K562 (cell line): ENCODE results near the gene KLHL29. TPM values are rescaled to one million over a fixed set of nuclear protein-coding genes. Genes with fewer than 3 reads are reported as not detected.

ENCODE experiments used
- ATAC-seq: fragments of 200-7000 bp; cut with Tn5 transposase; 3 replicates; pipeline ENCODE4 v1.9.1; 2020; ENCODE audit warnings: moderate library complexity
- BruUV-seq: library from RNA; stranded (reverse); fragments of 400-500 nt; replicated peaks from 2 replicates; lab custom pipeline; 2021; lab: Mats Ljungman, UMichigan
- CTCF ChIA-PET: fragments of 300-600 bp; formaldehyde crosslinking; extraction: SDS; loops from one replicate; lab custom pipeline; 2021; ENCODE audit warnings: low intra/inter-chr PET ratio; lab: Yijun Ruan, JAX
- POLR2A ChIA-PET: fragments of 300-600, 350-650 bp; sonication (Branson Sonifier 250); formaldehyde crosslinking; extraction: SDS; loops from one replicate; lab custom pipeline; 2021; ENCODE audit warnings: antibody characterized with exemption, inconsistent platforms; lab: Yijun Ruan, JAX
- DNase-seq, 4 experiments: peaks; one replicate each; pipeline versions ENCODE4 v3.0.0 to v3.0.0-alpha.2; 2011 to 2018; ENCODE audit warnings: low spot score in 3 of 4, mixed read lengths in 3 of 4; ENCODE audit errors: extremely low read depth in 1 of 4
- FAIRE-seq: peaks from 2 replicates; lab custom pipeline; 2011; peaks lifted over from hg19 to GRCh38; lab: Jason Lieb, UNC
- H2AFZ ChIP-seq: 2 replicates; pipeline ENCODE4 v1.6.0; 2011; ENCODE audit warnings: low read depth, low read length, control low read depth, inconsistent platforms
- H3K27ac ChIP-seq: fragments of 200-600 bp; 3 replicates; pipeline ENCODE4 v1.8.0; 2011; ENCODE audit warnings: low read depth, mild to moderate bottlenecking, control low read depth, inconsistent platforms, low read length, moderate library complexity, mixed read lengths; ENCODE audit errors: extremely low read depth
- H3K27me3 ChIP-seq, 2 experiments: fragments of 300-600 bp in 1 of 2; 2 replicates in 1 of 2; 3 replicates in 1 of 2; pipeline versions ENCODE4 v1.6.0 to v1.8.0; 2011; ENCODE audit warnings: inconsistent platforms in 2 of 2, low read length in 2 of 2, mild to moderate bottlenecking in 1 of 2, mixed read lengths in 1 of 2, moderate library complexity in 1 of 2; ENCODE audit not compliant: control insufficient read depth in 2 of 2, insufficient read depth in 2 of 2
- H3K36me3 ChIP-seq: fragments of 300-600 bp; 3 replicates; pipeline ENCODE4 v1.8.0; 2011; ENCODE audit warnings: mild to moderate bottlenecking, low read length, inconsistent platforms; ENCODE audit not compliant: control insufficient read depth, insufficient read depth
- H3K4me1 ChIP-seq, 2 experiments: fragments of 200-600 bp in 1 of 2; replicated peaks in 1 of 2; 2 replicates in 1 of 2; 3 replicates in 1 of 2; pipeline versions ENCODE4 v1.5.1 to v1.8.0; 2011; ENCODE audit warnings: inconsistent platforms in 2 of 2, low read length in 2 of 2, mild to moderate bottlenecking in 1 of 2, mixed read lengths in 1 of 2, moderate library complexity in 1 of 2; ENCODE audit not compliant: control insufficient read depth in 2 of 2, insufficient read depth in 2 of 2
- H3K4me2 ChIP-seq: 2 replicates; pipeline ENCODE4 v1.6.1; 2011; ENCODE audit warnings: low read length, control low read depth, inconsistent platforms, mixed read lengths; ENCODE audit not compliant: insufficient read depth
- H3K4me3 ChIP-seq: fragments of 200-600 bp; sonication (generic), shearing (Covaris generic); 2 replicates; pipeline ENCODE4 v1.5.1; 2016; ENCODE audit warnings: control low read depth, inconsistent platforms
- H3K79me2 ChIP-seq: fragments of 200-600 bp; 3 replicates; pipeline ENCODE4 v1.8.0; 2011; ENCODE audit warnings: low read length, inconsistent platforms; ENCODE audit not compliant: control insufficient read depth, insufficient read depth
- H3K9ac ChIP-seq, 2 experiments: 2 replicates each; pipeline versions ENCODE4 v1.6.0 to v1.6.1; 2011; ENCODE audit warnings: low read depth in 2 of 2, low read length in 2 of 2, control low read depth in 1 of 2, inconsistent platforms in 1 of 2, mild to moderate bottlenecking in 1 of 2, mixed read lengths in 1 of 2; ENCODE audit not compliant: insufficient read depth in 1 of 2
- H3K9me1 ChIP-seq: one replicate; pipeline ENCODE4 v1.6.0; 2011; ENCODE audit warnings: inconsistent platforms, mild to moderate bottlenecking, low read length, moderate library complexity; ENCODE audit not compliant: control insufficient read depth, insufficient read depth
- H3K9me3 ChIP-seq: replicated peaks from 2 replicates; pipeline ENCODE4 v1.5.1; 2011; ENCODE audit warnings: low read depth, low read length, inconsistent platforms; ENCODE audit not compliant: control insufficient read depth, insufficient read depth
- H4K20me1 ChIP-seq: replicated peaks from 2 replicates; pipeline ENCODE4 v1.6.1; 2011; ENCODE audit warnings: low read length, inconsistent platforms, mixed read lengths; ENCODE audit not compliant: control insufficient read depth, insufficient read depth
- BHLHE40 ChIP-seq: IDR thresholded peaks from 2 replicates; pipeline ENCODE4 v1.6.1; 2011; ENCODE audit warnings: low read length, improper control_type of control experiment
- CBX3 ChIP-seq, 2 experiments: IDR thresholded peaks; 1 replicate in 1 of 2; 2 replicates in 1 of 2; pipeline ENCODE4 v1.6.1; 2012; ENCODE audit warnings: inconsistent platforms in 2 of 2, low read length in 2 of 2, borderline replicate concordance in 1 of 2, control low read depth in 1 of 2
- CREM ChIP-seq: IDR thresholded peaks from 2 replicates; pipeline ENCODE4 v1.6.1; 2014; ENCODE audit warnings: antibody characterized with exemption, low read depth
- FIP1L1 ChIP-seq: fragments of 200-400 bp; formaldehyde crosslinking; IDR thresholded peaks from 2 replicates; pipeline ENCODE4 v1.6.1; 2018; ENCODE audit warnings: mild to moderate bottlenecking, low read depth, low read length; ENCODE audit not compliant: poor library complexity, severe bottlenecking
- GABPB1 ChIP-seq: sonication (generic); formaldehyde crosslinking; IDR thresholded peaks from 2 replicates; pipeline ENCODE4 v1.8.0; 2022; ENCODE audit warnings: mild to moderate bottlenecking, missing genetic modification reagents
- HDAC1 ChIP-seq, 2 experiments: fragments of 450-650 bp; IDR thresholded peaks; 2 replicates each; pipeline ENCODE4 v1.6.1; 2016 to 2017; ENCODE audit warnings: inconsistent platforms in 1 of 2, mild to moderate bottlenecking in 1 of 2, moderate library complexity in 1 of 2
- JUNB ChIP-seq: fragments of 450-650 bp; formaldehyde crosslinking; conservative IDR thresholded peaks from 2 replicates; pipeline ENCODE4 v1.4.0; 2020; ENCODE audit warnings: mild to moderate bottlenecking
- MAFF ChIP-seq: IDR thresholded peaks from 2 replicates; pipeline ENCODE4 v1.6.1; 2012; ENCODE audit warnings: low read length, improper control_type of control experiment
- MAFG ChIP-seq: fragments of 450-650 bp; conservative IDR thresholded peaks from 2 replicates; pipeline ENCODE4 v1.6.1; 2016; ENCODE audit warnings: missing genetic modification characterization, missing compliant biosample characterization
- NR4A1 ChIP-seq, 2 experiments: fragments of 250-450 bp in 1 of 2; fragments of 450-650 bp in 1 of 2; sonication (Bioruptor Pico) in 1 of 2; IDR thresholded peaks; 2 replicates each; pipeline versions ENCODE4 v1.4.0 to v1.6.1; 2016 to 2020; ENCODE audit warnings: mild to moderate bottlenecking in 2 of 2, missing compliant biosample characterization in 1 of 2, missing genetic modification characterization in 1 of 2, moderate library complexity in 1 of 2
- RNF2 ChIP-seq: sonication (generic); IDR thresholded peaks from 2 replicates; pipeline ENCODE4 v1.6.1; 2016
- SMC3 ChIP-seq: conservative IDR thresholded peaks from 2 replicates; pipeline ENCODE4 v1.6.1; 2011; ENCODE audit warnings: low read depth, low read length, improper control_type of control experiment; ENCODE audit not compliant: insufficient read depth
- SOX6 ChIP-seq: fragments of 450-650 bp; IDR thresholded peaks from 2 replicates; pipeline ENCODE4 v1.6.1; 2014; ENCODE audit warnings: mild to moderate bottlenecking
- SRSF9 ChIP-seq: fragments of 200-400 bp; formaldehyde crosslinking; IDR thresholded peaks from 2 replicates; pipeline ENCODE4 v1.6.1; 2017; ENCODE audit warnings: low read depth, low read length, borderline replicate concordance
- TRIM24 ChIP-seq, 2 experiments: fragments of 450-650 bp; IDR thresholded peaks; 2 replicates each; pipeline ENCODE4 v1.6.1; 2016
- ZC3H11A ChIP-seq: IDR thresholded peaks from 2 replicates; pipeline ENCODE4 v1.6.1; 2012; ENCODE audit warnings: low read depth, low read length, improper control_type of control experiment
- ZNF134 ChIP-seq: fragments of 250-450 bp; sonication (Bioruptor Pico); conservative IDR thresholded peaks from 2 replicates; pipeline ENCODE4 v1.4.0; 2020
- ZNF316 ChIP-seq: fragments of 450-650 bp; IDR thresholded peaks from 2 replicates; pipeline ENCODE4 v1.6.1; 2016
- ZNF707 ChIP-seq: fragments of 250-450 bp; sonication (Bioruptor Pico); conservative IDR thresholded peaks from 2 replicates; pipeline ENCODE4 v1.8.0; 2022; ENCODE audit warnings: inconsistent platforms, mild to moderate bottlenecking, moderate library complexity
- WGBS: fragments of 100-300 bp; shearing (Covaris generic); methylation state at CpG from one replicate; pipeline ENCODE4 v1.1.6; 2016; ENCODE audit warnings: low coverage, mixed read lengths; ENCODE audit not compliant: insufficient coverage; ENCODE audit errors: missing lambda C conversion rate; 5-methylcytosine and 5-hydroxymethylcytosine counted together
- in situ Hi-C: fragments of 300-500 bp; cut with MboI; formaldehyde crosslinking; loops from 4 replicates; pipeline ENCODE4 v1.15.0; 2018; ENCODE audit warnings: inconsistent platforms, mixed read lengths
- intact Hi-C: fragments of 100-400 bp; cut with micrococcal nuclease; formaldehyde crosslinking; loops from 2 replicates; pipeline ENCODE4 v1.14.2; 2022
- polyA plus RNA-seq, 8 experiments: library from polyadenylated mRNA; depleted of rRNA in 4 of 8; stranded (reverse) in 5 of 8; unstranded in 3 of 8; fragments of >200 nt; fragmentation: Nextera tagmentation in 2 of 8; fragmentation: Illumina TruSeq in 1 of 8; extraction: Ambion mirVana in 2 of 8; extraction: Trizol in 1 of 8; gene quantifications; 2 replicates each; pipeline versions ENCODE4 v1.2.1 to v1.2.3, GENCODE V29; 2011 to 2014; ENCODE audit warnings: inconsistent platforms in 1 of 8, missing spikeins in 1 of 8
- total RNA-seq, 7 experiments: library from RNA; depleted of rRNA in 6 of 7; stranded (reverse); fragments of >200 nt in 6 of 7; fragmentation: Illumina TruSeq in 2 of 7; extraction: Trizol in 2 of 7; gene quantifications; 2 replicates each; pipeline versions ENCODE4 v1.2.1 to v1.2.3, GENCODE V29; 2011 to 2021; ENCODE audit warnings: low replicate concordance in 1 of 7
- TF ChIP-seq, protein P1 (sequence below): sonication (generic); formaldehyde crosslinking; IDR thresholded peaks from 2 replicates; pipeline ENCODE4 v1.8.0; 2023; ENCODE audit warnings: mild to moderate bottlenecking, missing genetic modification reagents
- TF ChIP-seq, protein P2 (sequence below): sonication (generic); formaldehyde crosslinking; IDR thresholded peaks from 2 replicates; pipeline ENCODE4 v1.8.0; 2022; ENCODE audit warnings: missing genetic modification reagents, mild to moderate bottlenecking, moderate library complexity, borderline replicate concordance

The KLHL29 gene
- total and polyA plus RNA-seq, 9 of the 15 experiments (the other 6 are each of a cell fraction or from before 2014, with no cell fraction given) = 0.03 to 0.31 (median 0.08) TPM; not detected in 1

DNA sequence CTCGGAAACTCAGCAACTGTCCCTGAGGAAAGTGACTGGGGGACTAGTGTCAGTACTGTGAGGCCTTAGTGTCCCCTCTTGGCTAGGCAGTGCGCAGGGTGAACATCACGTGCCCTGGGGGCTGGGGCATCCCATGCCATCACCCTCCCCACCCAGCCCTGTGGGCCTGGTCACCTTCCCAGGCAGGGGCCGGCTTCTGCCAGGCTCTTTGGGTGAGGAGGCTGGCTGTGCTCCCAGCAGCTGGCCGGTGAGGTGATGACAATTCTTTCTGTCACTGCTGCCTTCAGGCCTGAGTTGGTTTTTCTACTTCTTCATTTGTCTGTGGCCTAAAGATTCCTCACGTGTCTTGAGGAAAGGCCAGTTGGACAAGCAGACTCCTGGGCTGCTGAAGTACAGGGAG lies 180.8 kb downstream of the KLHL29 start (continued):
- TF ChIP-seq, protein P1, sequence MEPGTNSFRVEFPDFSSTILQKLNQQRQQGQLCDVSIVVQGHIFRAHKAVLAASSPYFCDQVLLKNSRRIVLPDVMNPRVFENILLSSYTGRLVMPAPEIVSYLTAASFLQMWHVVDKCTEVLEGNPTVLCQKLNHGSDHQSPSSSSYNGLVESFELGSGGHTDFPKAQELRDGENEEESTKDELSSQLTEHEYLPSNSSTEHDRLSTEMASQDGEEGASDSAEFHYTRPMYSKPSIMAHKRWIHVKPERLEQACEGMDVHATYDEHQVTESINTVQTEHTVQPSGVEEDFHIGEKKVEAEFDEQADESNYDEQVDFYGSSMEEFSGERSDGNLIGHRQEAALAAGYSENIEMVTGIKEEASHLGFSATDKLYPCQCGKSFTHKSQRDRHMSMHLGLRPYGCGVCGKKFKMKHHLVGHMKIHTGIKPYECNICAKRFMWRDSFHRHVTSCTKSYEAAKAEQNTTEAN (CRISPR knock-in tag) = no peak
- TF ChIP-seq ZNF707 = no peak
- TF ChIP-seq FIP1L1 = no peak
- no peak for TF ChIP-seq ZC3H11A
- TF ChIP-seq, protein P2, sequence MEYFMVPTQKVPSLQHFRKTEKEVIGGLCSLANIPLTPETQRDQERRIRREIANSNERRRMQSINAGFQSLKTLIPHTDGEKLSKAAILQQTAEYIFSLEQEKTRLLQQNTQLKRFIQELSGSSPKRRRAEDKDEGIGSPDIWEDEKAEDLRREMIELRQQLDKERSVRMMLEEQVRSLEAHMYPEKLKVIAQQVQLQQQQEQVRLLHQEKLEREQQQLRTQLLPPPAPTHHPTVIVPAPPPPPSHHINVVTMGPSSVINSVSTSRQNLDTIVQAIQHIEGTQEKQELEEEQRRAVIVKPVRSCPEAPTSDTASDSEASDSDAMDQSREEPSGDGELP (CRISPR knock-in tag) = no peak
- no peak for TF ChIP-seq JUNB (CRISPR knock-in tag)

DNA sequence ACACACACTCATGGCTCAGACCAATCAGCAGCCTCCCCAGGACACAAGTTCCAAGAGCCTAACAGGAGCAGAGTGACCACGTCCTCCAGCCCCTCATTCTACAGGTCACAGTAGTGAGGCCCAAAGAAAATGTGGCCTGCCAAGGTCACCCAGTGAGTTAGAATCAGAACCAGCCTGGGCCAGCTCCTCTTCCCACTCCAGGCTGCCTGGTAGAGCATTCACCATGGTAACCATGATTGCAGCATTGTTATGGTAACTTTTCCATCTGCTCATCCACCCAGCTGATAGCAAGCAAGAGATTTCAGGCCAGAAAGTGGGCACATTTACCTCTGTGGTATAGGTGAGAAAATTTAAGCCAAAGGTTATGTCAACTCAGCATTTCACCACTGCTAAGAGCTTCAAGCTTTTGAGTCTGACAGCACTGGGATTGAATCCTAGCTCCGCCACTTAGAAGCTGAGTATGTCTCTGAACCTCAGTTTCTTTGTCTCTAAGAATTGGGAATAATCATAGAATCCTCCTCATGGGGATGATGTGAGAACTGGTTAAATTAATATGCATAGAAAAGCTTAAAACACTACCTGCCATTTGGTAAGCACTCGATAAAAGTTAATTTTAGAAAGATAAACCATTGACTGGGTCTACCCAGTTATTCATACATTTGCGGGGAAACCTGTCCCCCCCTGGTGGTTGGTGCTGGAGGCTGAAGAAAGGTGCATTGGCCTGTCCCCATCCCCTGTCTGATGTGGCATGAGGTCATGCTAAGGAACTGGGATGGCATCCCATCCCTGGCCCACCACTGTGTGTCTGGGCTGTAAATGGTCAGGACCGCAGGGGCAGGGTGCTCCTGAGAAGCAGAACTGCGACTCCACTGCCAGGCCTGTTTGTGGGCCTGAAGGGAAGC lies 181.5 kb downstream of the KLHL29 start:
- ATAC-seq (peak; percentile 89), FAIRE-seq (peak; percentile 35), DNase-seq (peak; percentile 37 to 72 (median 70))
- H3K4me3 ChIP-seq = no peak overlapping the region
- CTCF ChIA-PET = interaction anchor here (0.6 to 1.0 kb wide), 2 partner anchors 29 to 162 kb away, joined by 3 read pairs; no protein-coding TSS in a partner anchor
- no peaks in the 10 kb centered on the region for H3K9me1 ChIP-seq
- H3K4me1 ChIP-seq = no peaks in the 10 kb centered on the region
- peaks cover 29 to 83% of the 10 kb centered on the region in 2 experiments; a peak in 4 of 5 replicates for H3K27me3 ChIP-seq
- H4K20me1 ChIP-seq = peaks cover 5% of the 10 kb centered on the region; the same call in 1 of the 2 replicates
- H3K79me2 ChIP-seq = no peaks in the 10 kb centered on the region
- H3K4me2 ChIP-seq = no peak overlapping the region
- intact Hi-C loops = no loop called here
- POLR2A ChIA-PET = interaction anchor here (1.5 kb wide), 1 partner anchor 9 kb away, joined by 5 read pairs; no protein-coding TSS in a partner anchor
- H3K9me3 ChIP-seq = no peaks in the 10 kb centered on the region
- BruUV-seq = no TSS peak
- in situ Hi-C loops = no loop called here
- WGBS = 4% methylated on average over 5 of the region's 6 CpGs
- no peak overlapping the region for H3K27ac ChIP-seq
- H3K36me3 ChIP-seq = no peaks in the 10 kb centered on the region
- H2AFZ ChIP-seq = no peak overlapping the region
- H3K9ac ChIP-seq = no peak overlapping the region
- TF ChIP-seq MAFG (peak; percentile 68), HDAC1 (IDR thresholded peaks at IDR 0.05) (no peak), SMC3 (0 out of 2 replicates have a peak, but pooled peaks have one; percentile 34), MAFF (peak; percentile 73), TRIM24 (IDR thresholded peaks at IDR 0.05) (no peak), NR4A1 (CRISPR knock-in tag; IDR thresholded peaks at IDR 0.05) (no peak), NR4A1 (tag; IDR thresholded peaks at IDR 0.05) (no peak), SOX6 (no peak), ZNF316 (peak; percentile 82), ZNF134 (CRISPR knock-in tag) (no peak), GABPB1 (CRISPR knock-in tag) (no peak), RNF2 (no peak), SRSF9 (no peak), BHLHE40 (no peak), CBX3 (IDR thresholded peaks at IDR 0.05; ENCODE audit: borderline replicate concordance in 1 of 2, low read length in 2 of 2) (no peak), CREM (no peak)
